Neural progenitor cell (in vitro differentiated cells): ENCODE results near the gene NFATC1. TPM values are rescaled to one million over a fixed set of nuclear protein-coding genes. Genes with fewer than 3 reads are reported as not detected.

Source experiments
- DNase-seq: peaks from one replicate; pipeline ENCODE4 v3.0.0-alpha.2; 2016; ENCODE audit warnings: low spot score
- H2AFZ ChIP-seq: fragments of 200-600 bp; sonication (generic); replicated peaks from 2 replicates; pipeline ENCODE4 v1.6.1; 2016; ENCODE audit warnings: antibody characterized with exemption
- H3F3A ChIP-seq: fragments of 200-600 bp; sonication (generic); 2 replicates; pipeline ENCODE4 v1.6.1; 2016; ENCODE audit warnings: antibody characterized with exemption, low read depth
- H3K27ac ChIP-seq: fragments of 200-600 bp; sonication (generic); 2 replicates; pipeline ENCODE4 v1.5.1; 2016; ENCODE audit warnings: mild to moderate bottlenecking
- H3K27me3 ChIP-seq: fragments of 200-600 bp; sonication (generic); 2 replicates; pipeline ENCODE4 v1.6.1; 2016; ENCODE audit warnings: mild to moderate bottlenecking, moderate library complexity
- H3K36me3 ChIP-seq: fragments of 200-600 bp; sonication (generic); 2 replicates; pipeline ENCODE4 v1.5.1; 2016
- H3K4me1 ChIP-seq: fragments of 200-600 bp; sonication (generic); 2 replicates; pipeline ENCODE4 v1.6.1; 2016; ENCODE audit warnings: mixed run types
- H3K4me2 ChIP-seq: fragments of 200-600 bp; sonication (generic); 2 replicates; pipeline ENCODE4 v1.6.1; 2016
- H3K4me3 ChIP-seq: fragments of 200-600 bp; sonication (generic); 2 replicates; pipeline ENCODE4 v1.5.1; 2016
- H3K79me2 ChIP-seq: fragments of 200-600 bp; sonication (generic); 2 replicates; pipeline ENCODE4 v1.6.1; 2016; ENCODE audit warnings: low read depth
- H3K9ac ChIP-seq: fragments of 200-600 bp; sonication (generic); 2 replicates; pipeline ENCODE4 v1.6.1; 2016
- H3K9me3 ChIP-seq: fragments of 200-600 bp; sonication (generic); 2 replicates; pipeline ENCODE4 v1.5.1; 2016; ENCODE audit warnings: low read depth
- H4K20me1 ChIP-seq: fragments of 200-600 bp; sonication (generic); 2 replicates; pipeline ENCODE4 v1.6.1; 2016; ENCODE audit warnings: low read depth
- H3K27ac Mint-ChIP-seq: 3 replicates; pipeline ENCODE4 v1.8.0; 2021; ENCODE audit warnings: mixed read lengths
- H3K27me3 Mint-ChIP-seq: 2 replicates; pipeline ENCODE4 v1.8.0; 2022; ENCODE audit warnings: low read depth, mild to moderate bottlenecking, inconsistent platforms, moderate library complexity, mixed read lengths; ENCODE audit not compliant: insufficient read depth
- H3K36me3 Mint-ChIP-seq: 3 replicates; pipeline ENCODE4 v1.8.0; 2021; ENCODE audit warnings: mixed read lengths
- H3K4me1 Mint-ChIP-seq: 3 replicates; pipeline ENCODE4 v1.8.0; 2021; ENCODE audit warnings: mixed read lengths
- H3K4me3 Mint-ChIP-seq: 3 replicates; pipeline ENCODE4 v1.8.0; 2021; ENCODE audit warnings: mild to moderate bottlenecking, moderate library complexity, mixed read lengths
- H3K9me3 Mint-ChIP-seq: 3 replicates; pipeline ENCODE4 v1.8.0; 2020; ENCODE audit warnings: mixed read lengths
- EZH2 ChIP-seq: fragments of 200-600 bp; sonication (generic); IDR thresholded peaks from 2 replicates; pipeline ENCODE4 v1.6.1; 2017; ENCODE audit warnings: antibody characterized with exemption, mild to moderate bottlenecking, moderate library complexity
- EZH2phosphoT487 ChIP-seq: fragments of 200-600 bp; sonication (generic); IDR thresholded peaks from 2 replicates; pipeline ENCODE4 v1.6.1; 2017; ENCODE audit warnings: antibody characterized with exemption
- total RNA-seq: library from RNA; depleted of rRNA; stranded (reverse); fragments of >200 nt; gene quantifications from 2 replicates; pipeline ENCODE4 v1.2.3, GENCODE V29; 2015; ENCODE audit warnings: low replicate concordance
- TF ChIP-seq, protein P1 (sequence below): fragments of 200-600 bp; sonication (generic); IDR thresholded peaks from 2 replicates; pipeline ENCODE4 v1.5.1; 2017; ENCODE audit warnings: antibody characterized with exemption, mild to moderate bottlenecking

NFATC1 gene
- total RNA-seq, 1 donor from 2014 or later = 2.3 TPM

DNA sequence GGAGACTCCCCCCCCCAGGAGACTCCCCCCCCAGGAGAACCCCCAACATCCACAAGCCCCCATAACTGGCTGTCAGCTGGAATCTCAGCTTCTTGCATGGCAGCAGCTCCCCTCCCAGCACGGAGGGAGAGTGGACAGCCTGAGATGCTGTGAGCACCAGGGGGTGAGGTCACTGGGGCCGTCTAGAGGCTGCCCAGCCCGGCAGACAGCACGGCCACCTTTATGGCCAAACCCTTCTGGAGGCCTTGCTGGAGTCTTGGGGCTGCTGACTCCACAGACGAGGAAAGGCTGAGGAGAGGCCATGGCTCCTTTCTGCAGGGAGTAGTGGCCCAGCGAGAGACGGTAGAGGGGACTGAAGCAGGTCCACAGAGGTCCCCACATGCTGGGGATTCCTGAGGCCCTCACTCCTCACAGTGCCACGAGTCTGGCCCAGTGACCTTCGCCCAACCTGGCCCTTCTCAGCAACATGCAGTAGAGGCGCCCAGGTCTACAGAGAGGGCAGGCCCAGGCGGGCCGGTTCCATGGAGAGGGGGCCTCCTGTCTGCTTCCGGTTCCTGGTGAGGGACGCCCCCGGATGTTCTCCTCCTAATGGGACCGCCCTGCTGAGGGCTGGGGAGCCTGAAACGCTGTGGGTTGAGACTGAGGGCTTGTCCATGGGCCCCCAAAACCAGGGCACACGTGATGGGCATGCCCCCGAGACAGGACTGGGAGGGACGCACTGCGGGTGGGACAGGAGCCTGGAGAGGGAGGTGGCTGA is 161.3 kb downstream of the NFATC1 start:
- Histone ChIP-seq H3K9ac (no peak overlapping the region), H3K79me2 (no peaks in the 10 kb centered on the region), H3K9me3 (no peaks in the 10 kb centered on the region), H3K36me3 (no peaks in the 10 kb centered on the region), H3K4me3 (no peak overlapping the region), H3K4me1 (no peaks in the 10 kb centered on the region), H3K4me2 (no peak overlapping the region), H2AFZ (no peak overlapping the region), H3F3A (no peaks in the 10 kb centered on the region), H3K27ac (no peak overlapping the region), H3K27me3 (no peaks in the 10 kb centered on the region), H4K20me1 (no peaks in the 10 kb centered on the region)
- peaks cover 4% of the 10 kb centered on the region for H3K4me1 Mint-ChIP-seq
- no peak for TF ChIP-seq EZH2
- no peak for TF ChIP-seq EZH2phosphoT487
- TF ChIP-seq, protein P1, sequence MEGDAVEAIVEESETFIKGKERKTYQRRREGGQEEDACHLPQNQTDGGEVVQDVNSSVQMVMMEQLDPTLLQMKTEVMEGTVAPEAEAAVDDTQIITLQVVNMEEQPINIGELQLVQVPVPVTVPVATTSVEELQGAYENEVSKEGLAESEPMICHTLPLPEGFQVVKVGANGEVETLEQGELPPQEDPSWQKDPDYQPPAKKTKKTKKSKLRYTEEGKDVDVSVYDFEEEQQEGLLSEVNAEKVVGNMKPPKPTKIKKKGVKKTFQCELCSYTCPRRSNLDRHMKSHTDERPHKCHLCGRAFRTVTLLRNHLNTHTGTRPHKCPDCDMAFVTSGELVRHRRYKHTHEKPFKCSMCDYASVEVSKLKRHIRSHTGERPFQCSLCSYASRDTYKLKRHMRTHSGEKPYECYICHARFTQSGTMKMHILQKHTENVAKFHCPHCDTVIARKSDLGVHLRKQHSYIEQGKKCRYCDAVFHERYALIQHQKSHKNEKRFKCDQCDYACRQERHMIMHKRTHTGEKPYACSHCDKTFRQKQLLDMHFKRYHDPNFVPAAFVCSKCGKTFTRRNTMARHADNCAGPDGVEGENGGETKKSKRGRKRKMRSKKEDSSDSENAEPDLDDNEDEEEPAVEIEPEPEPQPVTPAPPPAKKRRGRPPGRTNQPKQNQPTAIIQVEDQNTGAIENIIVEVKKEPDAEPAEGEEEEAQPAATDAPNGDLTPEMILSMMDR = no peak
- peaks cover 15% of the 10 kb centered on the region for H3K9me3 Mint-ChIP-seq
- peaks cover 9% of the 10 kb centered on the region for H3K27me3 Mint-ChIP-seq
- H3K27ac Mint-ChIP-seq = no peak overlapping the region
- no peak overlapping the region for H3K4me3 Mint-ChIP-seq
- H3K36me3 Mint-ChIP-seq = no peaks in the 10 kb centered on the region
- no peak for DNase-seq

DNA sequence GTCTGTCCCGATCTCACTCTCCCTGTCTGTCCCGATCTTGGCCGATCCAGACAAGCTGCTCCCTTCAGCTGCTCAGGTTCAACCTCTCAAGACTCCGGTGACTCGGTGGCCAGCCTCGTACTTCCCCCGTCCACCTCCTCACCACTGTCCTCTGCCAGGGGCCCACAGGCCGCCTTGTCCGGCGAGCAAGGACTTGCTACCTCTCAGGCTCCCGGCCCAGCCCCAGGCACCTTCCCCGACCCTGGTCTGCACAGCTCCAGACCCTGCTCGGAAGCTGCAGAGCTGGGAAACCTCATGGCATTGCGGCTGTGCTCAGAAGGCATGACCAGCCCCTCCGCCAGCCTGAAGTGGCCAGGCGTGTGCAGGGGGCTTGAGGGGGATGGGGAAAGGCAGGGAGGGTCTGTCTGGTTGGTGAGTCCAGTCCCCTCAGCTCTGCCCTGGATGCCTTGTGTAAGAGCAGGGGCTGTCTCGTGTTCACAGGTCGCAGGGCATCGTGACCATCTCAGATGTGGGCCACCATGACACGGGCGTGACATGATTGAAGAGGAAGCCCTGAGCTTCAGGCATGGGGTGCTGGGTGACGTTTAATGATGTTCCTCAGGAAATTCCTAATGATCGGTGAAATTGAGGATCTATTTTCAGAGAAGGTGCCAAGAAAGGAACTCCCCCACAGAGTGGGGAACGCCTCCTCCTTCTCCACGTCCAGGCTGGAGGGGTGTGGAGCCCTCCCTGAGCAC is 162.6 kb downstream of the NFATC1 start:
- H3K9me3 Mint-ChIP-seq = peaks cover 15% of the 10 kb centered on the region
- H4K20me1 ChIP-seq = no peaks in the 10 kb centered on the region
- no peak overlapping the region for H3K4me3 Mint-ChIP-seq
- no peak for DNase-seq
- H3K79me2 ChIP-seq = no peaks in the 10 kb centered on the region
- H3K4me1 ChIP-seq = no peaks in the 10 kb centered on the region
- no peaks in the 10 kb centered on the region for H3K36me3 ChIP-seq
- peaks cover 4% of the 10 kb centered on the region for H3K4me1 Mint-ChIP-seq
- no peak overlapping the region for H3K9ac ChIP-seq
- H3F3A ChIP-seq = no peaks in the 10 kb centered on the region
- H3K36me3 Mint-ChIP-seq = no peaks in the 10 kb centered on the region
- TF ChIP-seq EZH2 (no peak), EZH2phosphoT487 (no peak)
- TF ChIP-seq, protein P1 = no peak
- H3K4me3 ChIP-seq = no peak overlapping the region
- no peak overlapping the region for H3K27ac Mint-ChIP-seq
- no peak overlapping the region for H2AFZ ChIP-seq
- no peaks in the 10 kb centered on the region for H3K9me3 ChIP-seq
- H3K27me3 ChIP-seq = no peaks in the 10 kb centered on the region
- no peak overlapping the region for H3K27ac ChIP-seq
- peaks cover 7% of the 10 kb centered on the region for H3K27me3 Mint-ChIP-seq
- H3K4me2 ChIP-seq = no peak overlapping the region

DNA sequence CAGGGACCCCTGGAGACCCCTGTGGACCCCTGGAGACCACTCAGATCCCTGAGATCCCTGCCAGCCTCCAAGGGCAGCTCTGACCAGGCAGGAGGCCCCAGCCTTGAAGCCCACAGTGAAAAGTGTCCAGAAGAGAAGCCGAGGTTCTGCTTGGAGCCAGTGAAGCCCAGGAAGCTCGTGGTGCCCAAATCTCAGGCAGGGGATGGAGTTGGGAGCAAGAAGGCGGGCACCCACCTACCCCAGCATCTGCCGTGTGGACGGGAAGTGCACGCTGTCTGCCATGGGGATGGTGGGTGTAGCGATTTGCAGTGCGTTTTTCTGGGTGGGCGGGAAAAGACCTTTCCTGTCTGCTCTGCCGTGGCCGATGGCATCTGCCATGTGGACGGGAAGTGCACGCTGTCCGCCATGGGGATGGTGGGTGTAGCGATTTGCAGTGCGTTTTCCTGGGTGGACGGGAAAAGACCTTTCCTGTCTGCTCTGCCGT is 163.2 kb downstream of the NFATC1 start:
- Mint-ChIP-seq H3K4me1 (peaks cover 4% of the 10 kb centered on the region), H3K27me3 (peaks cover 7% of the 10 kb centered on the region), H3K27ac (no peak overlapping the region), H3K36me3 (no peaks in the 10 kb centered on the region), H3K4me3 (no peak overlapping the region), H3K9me3 (peaks cover 15% of the 10 kb centered on the region)
- no peak overlapping the region for H2AFZ ChIP-seq
- H3K4me3 ChIP-seq = no peak overlapping the region
- H4K20me1 ChIP-seq = no peaks in the 10 kb centered on the region
- H3K9ac ChIP-seq = no peak overlapping the region
- no peaks in the 10 kb centered on the region for H3K36me3 ChIP-seq
- no peak overlapping the region for H3K4me2 ChIP-seq
- DNase-seq = no peak
- H3K27me3 ChIP-seq = no peaks in the 10 kb centered on the region
- no peaks in the 10 kb centered on the region for H3K9me3 ChIP-seq
- TF ChIP-seq EZH2phosphoT487 = no peak
- TF ChIP-seq EZH2 = no peak
- TF ChIP-seq, protein P1 = no peak
- H3K79me2 ChIP-seq = no peaks in the 10 kb centered on the region
- no peak overlapping the region for H3K27ac ChIP-seq
- peaks cover 3% of the 10 kb centered on the region for H3F3A ChIP-seq
- H3K4me1 ChIP-seq = no peaks in the 10 kb centered on the region
